HepG2 (cell line): ENCODE data around the gene PPP2R5D. TPM values are rescaled to one million over a fixed set of nuclear protein-coding genes. Genes with fewer than 3 reads are reported as not detected.
A peak's percentile ranks its signal among the peaks of the same experiment; 100 is the strongest.

ENCODE experiments used
- GABPA ChIP-seq, 2 experiments: IDR thresholded peaks; 2 replicates each; pipeline ENCODE4 v1.6.1; 2011 to 2016; ENCODE audit warnings: low read depth in 2 of 2, low read length in 1 of 2, missing biosample characterization in 1 of 2, missing genetic modification characterization in 1 of 2
- ISL2 ChIP-seq: sonication (generic); formaldehyde crosslinking; IDR thresholded peaks from 2 replicates; pipeline ENCODE4 v1.5.0; 2020; ENCODE audit warnings: missing genetic modification reagents
- NFYB ChIP-seq: sonication (generic); formaldehyde crosslinking; IDR thresholded peaks from 2 replicates; pipeline ENCODE4 v1.4.0; 2020; ENCODE audit warnings: missing genetic modification reagents
- ZBTB3 ChIP-seq: sonication (generic); formaldehyde crosslinking; IDR thresholded peaks from 2 replicates; pipeline ENCODE4 v1.4.0; 2020; ENCODE audit warnings: low read depth, mild to moderate bottlenecking, moderate library complexity, missing genetic modification reagents, borderline replicate concordance
- ZC3H4 ChIP-seq: sonication (generic); formaldehyde crosslinking; IDR thresholded peaks from 2 replicates; pipeline ENCODE4 v1.4.0; 2020; ENCODE audit warnings: missing genetic modification reagents, borderline replicate concordance
- ZNF292 ChIP-seq: sonication (generic); formaldehyde crosslinking; IDR thresholded peaks from 2 replicates; pipeline ENCODE4 v1.8.1; 2022; ENCODE audit warnings: mild to moderate bottlenecking, low read depth, missing genetic modification reagents, borderline replicate concordance
- ZNF30 ChIP-seq: sonication (generic); formaldehyde crosslinking; IDR thresholded peaks from 2 replicates; pipeline ENCODE4 v1.5.0; 2020; ENCODE audit warnings: mild to moderate bottlenecking, missing genetic modification reagents
- ZNF484 ChIP-seq: sonication (generic); formaldehyde crosslinking; IDR thresholded peaks from 2 replicates; pipeline ENCODE4 v1.5.1; 2020; ENCODE audit warnings: mild to moderate bottlenecking, low read depth, missing genetic modification reagents, borderline replicate concordance
- ZNF766 ChIP-seq: sonication (generic); formaldehyde crosslinking; IDR thresholded peaks from 2 replicates; pipeline ENCODE4 v1.5.0; 2020; ENCODE audit warnings: missing genetic modification reagents, borderline replicate concordance
- ZSCAN12 ChIP-seq: sonication (generic); formaldehyde crosslinking; IDR thresholded peaks from 2 replicates; pipeline ENCODE4 v1.9.0; 2021; ENCODE audit warnings: mild to moderate bottlenecking, missing genetic modification reagents
- polyA plus RNA-seq, 8 experiments: library from polyadenylated mRNA; depleted of rRNA in 3 of 8; stranded (reverse) in 7 of 8; unstranded in 1 of 8; fragments of >200 nt; fragmentation: Illumina TruSeq in 4 of 8; extraction: Trizol in 4 of 8; gene quantifications; 2 replicates each; pipeline versions ENCODE4 v1.2.1 to v1.2.3, GENCODE V29; 2011 to 2016; ENCODE audit warnings: low read depth in 4 of 8, missing spikeins in 1 of 8, mixed read lengths in 1 of 8; ENCODE audit not compliant: insufficient read depth in 1 of 8
- total RNA-seq, 5 experiments: library from RNA; depleted of rRNA; stranded (reverse); fragments of >200 nt; fragmentation: Illumina TruSeq; extraction: Trizol; gene quantifications; 2 replicates each; pipeline ENCODE4 v1.2.3, GENCODE V29; 2016; ENCODE audit warnings: low read depth in 1 of 5
- TF ChIP-seq, protein P1 (sequence below): sonication (generic); formaldehyde crosslinking; IDR thresholded peaks from 2 replicates; pipeline ENCODE4 v1.5.0; 2020; ENCODE audit warnings: mild to moderate bottlenecking, missing genetic modification reagents
- TF ChIP-seq, protein P2 (sequence below), 2 experiments: IDR thresholded peaks; 2 replicates each; pipeline ENCODE4 v1.6.1; 2011 to 2012; ENCODE audit warnings: low read length in 2 of 2, borderline replicate concordance in 1 of 2, low read depth in 1 of 2, mild to moderate bottlenecking in 1 of 2, moderate library complexity in 1 of 2
- TF ChIP-seq, protein P3 (sequence below): sonication (generic); formaldehyde crosslinking; IDR thresholded peaks from 2 replicates; pipeline ENCODE4 v1.4.0; 2020; ENCODE audit warnings: missing genetic modification reagents
- TF ChIP-seq, protein P4 (sequence below): sonication (generic); formaldehyde crosslinking; IDR thresholded peaks from 2 replicates; pipeline ENCODE4 v1.4.0; 2020; ENCODE audit warnings: missing genetic modification reagents, borderline replicate concordance

PPP2R5D gene
- total and polyA plus RNA-seq, 2 of the 13 experiments (the other 11 are each of a cell fraction or from before 2014, with no cell fraction given): 53.7 to 60.4 TPM

DNA sequence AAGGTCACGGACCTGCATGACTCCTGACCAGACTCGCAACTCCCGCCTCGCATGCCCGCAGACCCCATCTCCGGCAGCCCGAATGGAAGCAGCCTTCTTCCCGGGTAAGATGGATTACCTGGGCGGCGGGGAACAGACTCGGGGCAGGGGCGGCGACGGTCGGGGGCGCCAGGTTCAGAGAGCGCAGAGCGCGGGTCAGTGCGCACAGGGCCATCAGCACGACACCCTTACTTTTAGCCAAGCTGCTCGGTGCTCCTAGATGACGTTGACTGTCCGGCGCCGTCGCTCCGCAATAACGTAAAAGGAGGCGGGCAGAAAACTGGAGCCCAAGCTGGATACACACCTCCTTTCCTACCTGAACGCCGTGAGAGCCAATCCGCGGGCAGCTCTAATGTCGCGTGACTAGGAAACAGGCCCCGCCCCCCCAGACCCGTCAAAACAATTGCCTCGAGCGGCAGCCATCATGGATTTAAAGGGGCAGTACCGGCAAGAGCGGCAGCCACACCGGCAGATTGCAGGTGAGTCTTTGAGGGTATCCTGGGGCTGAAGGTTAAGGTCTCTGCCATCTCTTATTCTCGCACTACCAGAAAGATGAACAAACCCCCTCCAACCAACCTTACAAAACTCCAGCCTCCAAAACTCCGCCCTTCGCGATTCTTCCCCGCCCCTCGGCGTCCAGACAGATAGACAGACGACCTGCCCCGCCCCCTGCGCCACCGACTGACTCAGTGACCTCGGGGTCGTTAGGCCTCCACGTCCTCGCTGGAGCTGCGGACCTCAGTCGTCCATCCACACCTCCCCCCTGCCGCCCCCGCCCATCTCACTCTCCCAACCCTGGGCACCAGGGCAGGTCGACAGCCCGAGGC lies 75.0 kb downstream of the PPP2R5D start, which contains the start of the genes KLC4 and MRPL2 (continued):
- TF ChIP-seq, protein P1, sequence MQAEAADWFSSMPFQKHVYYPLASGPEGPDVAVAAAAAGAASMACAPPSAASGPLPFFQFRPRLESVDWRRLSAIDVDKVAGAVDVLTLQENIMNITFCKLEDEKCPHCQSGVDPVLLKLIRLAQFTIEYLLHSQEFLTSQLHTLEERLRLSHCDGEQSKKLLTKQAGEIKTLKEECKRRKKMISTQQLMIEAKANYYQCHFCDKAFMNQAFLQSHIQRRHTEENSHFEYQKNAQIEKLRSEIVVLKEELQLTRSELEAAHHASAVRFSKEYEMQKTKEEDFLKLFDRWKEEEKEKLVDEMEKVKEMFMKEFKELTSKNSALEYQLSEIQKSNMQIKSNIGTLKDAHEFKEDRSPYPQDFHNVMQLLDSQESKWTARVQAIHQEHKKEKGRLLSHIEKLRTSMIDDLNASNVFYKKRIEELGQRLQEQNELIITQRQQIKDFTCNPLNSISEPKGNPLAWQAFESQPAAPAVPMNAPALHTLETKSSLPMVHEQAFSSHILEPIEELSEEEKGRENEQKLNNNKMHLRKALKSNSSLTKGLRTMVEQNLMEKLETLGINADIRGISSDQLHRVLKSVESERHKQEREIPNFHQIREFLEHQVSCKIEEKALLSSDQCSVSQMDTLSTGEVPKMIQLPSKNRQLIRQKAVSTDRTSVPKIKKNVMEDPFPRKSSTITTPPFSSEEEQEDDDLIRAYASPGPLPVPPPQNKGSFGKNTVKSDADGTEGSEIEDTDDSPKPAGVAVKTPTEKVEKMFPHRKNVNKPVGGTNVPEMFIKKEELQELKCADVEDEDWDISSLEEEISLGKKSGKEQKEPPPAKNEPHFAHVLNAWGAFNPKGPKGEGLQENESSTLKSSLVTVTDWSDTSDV: peak; percentile 92
- TF ChIP-seq NFYB (CRISPR knock-in tag): peak; percentile 83
- TF ChIP-seq, protein P2, sequence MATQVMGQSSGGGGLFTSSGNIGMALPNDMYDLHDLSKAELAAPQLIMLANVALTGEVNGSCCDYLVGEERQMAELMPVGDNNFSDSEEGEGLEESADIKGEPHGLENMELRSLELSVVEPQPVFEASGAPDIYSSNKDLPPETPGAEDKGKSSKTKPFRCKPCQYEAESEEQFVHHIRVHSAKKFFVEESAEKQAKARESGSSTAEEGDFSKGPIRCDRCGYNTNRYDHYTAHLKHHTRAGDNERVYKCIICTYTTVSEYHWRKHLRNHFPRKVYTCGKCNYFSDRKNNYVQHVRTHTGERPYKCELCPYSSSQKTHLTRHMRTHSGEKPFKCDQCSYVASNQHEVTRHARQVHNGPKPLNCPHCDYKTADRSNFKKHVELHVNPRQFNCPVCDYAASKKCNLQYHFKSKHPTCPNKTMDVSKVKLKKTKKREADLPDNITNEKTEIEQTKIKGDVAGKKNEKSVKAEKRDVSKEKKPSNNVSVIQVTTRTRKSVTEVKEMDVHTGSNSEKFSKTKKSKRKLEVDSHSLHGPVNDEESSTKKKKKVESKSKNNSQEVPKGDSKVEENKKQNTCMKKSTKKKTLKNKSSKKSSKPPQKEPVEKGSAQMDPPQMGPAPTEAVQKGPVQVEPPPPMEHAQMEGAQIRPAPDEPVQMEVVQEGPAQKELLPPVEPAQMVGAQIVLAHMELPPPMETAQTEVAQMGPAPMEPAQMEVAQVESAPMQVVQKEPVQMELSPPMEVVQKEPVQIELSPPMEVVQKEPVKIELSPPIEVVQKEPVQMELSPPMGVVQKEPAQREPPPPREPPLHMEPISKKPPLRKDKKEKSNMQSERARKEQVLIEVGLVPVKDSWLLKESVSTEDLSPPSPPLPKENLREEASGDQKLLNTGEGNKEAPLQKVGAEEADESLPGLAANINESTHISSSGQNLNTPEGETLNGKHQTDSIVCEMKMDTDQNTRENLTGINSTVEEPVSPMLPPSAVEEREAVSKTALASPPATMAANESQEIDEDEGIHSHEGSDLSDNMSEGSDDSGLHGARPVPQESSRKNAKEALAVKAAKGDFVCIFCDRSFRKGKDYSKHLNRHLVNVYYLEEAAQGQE (IDR thresholded peaks at IDR 0.05; ENCODE audit: borderline replicate concordance in 1 of 2, low read depth in 1 of 2, low read length in 2 of 2): peak in 1 of 2 experiments; percentile 71; a peak in 1 of 4 replicates
- TF ChIP-seq ZBTB3 (CRISPR knock-in tag): 0 out of 2 replicates have a peak, but pooled peaks have one; percentile 19
- TF ChIP-seq, protein P3, sequence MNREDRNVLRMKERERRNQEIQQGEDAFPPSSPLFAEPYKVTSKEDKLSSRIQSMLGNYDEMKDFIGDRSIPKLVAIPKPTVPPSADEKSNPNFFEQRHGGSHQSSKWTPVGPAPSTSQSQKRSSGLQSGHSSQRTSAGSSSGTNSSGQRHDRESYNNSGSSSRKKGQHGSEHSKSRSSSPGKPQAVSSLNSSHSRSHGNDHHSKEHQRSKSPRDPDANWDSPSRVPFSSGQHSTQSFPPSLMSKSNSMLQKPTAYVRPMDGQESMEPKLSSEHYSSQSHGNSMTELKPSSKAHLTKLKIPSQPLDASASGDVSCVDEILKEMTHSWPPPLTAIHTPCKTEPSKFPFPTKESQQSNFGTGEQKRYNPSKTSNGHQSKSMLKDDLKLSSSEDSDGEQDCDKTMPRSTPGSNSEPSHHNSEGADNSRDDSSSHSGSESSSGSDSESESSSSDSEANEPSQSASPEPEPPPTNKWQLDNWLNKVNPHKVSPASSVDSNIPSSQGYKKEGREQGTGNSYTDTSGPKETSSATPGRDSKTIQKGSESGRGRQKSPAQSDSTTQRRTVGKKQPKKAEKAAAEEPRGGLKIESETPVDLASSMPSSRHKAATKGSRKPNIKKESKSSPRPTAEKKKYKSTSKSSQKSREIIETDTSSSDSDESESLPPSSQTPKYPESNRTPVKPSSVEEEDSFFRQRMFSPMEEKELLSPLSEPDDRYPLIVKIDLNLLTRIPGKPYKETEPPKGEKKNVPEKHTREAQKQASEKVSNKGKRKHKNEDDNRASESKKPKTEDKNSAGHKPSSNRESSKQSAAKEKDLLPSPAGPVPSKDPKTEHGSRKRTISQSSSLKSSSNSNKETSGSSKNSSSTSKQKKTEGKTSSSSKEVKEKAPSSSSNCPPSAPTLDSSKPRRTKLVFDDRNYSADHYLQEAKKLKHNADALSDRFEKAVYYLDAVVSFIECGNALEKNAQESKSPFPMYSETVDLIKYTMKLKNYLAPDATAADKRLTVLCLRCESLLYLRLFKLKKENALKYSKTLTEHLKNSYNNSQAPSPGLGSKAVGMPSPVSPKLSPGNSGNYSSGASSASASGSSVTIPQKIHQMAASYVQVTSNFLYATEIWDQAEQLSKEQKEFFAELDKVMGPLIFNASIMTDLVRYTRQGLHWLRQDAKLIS: no peak
- 0 out of 2 replicates have a peak, but pooled peaks have one; percentile 16 for TF ChIP-seq ZC3H4
- TF ChIP-seq ZNF484 (CRISPR knock-in tag): no peak
- TF ChIP-seq ZSCAN12: no peak
- no peak for TF ChIP-seq GABPA (IDR thresholded peaks at IDR 0.05; ENCODE audit: low read depth, low read length)
- peak; percentile 81 for TF ChIP-seq GABPA (CRISPR knock-in tag; IDR thresholded peaks at IDR 0.05; ENCODE audit: low read depth)
- TF ChIP-seq ISL2 (CRISPR knock-in tag): peak; percentile 48; the same call in 1 of the 2 replicates
- TF ChIP-seq ZNF30 (CRISPR knock-in tag): no peak
- TF ChIP-seq, protein P4, sequence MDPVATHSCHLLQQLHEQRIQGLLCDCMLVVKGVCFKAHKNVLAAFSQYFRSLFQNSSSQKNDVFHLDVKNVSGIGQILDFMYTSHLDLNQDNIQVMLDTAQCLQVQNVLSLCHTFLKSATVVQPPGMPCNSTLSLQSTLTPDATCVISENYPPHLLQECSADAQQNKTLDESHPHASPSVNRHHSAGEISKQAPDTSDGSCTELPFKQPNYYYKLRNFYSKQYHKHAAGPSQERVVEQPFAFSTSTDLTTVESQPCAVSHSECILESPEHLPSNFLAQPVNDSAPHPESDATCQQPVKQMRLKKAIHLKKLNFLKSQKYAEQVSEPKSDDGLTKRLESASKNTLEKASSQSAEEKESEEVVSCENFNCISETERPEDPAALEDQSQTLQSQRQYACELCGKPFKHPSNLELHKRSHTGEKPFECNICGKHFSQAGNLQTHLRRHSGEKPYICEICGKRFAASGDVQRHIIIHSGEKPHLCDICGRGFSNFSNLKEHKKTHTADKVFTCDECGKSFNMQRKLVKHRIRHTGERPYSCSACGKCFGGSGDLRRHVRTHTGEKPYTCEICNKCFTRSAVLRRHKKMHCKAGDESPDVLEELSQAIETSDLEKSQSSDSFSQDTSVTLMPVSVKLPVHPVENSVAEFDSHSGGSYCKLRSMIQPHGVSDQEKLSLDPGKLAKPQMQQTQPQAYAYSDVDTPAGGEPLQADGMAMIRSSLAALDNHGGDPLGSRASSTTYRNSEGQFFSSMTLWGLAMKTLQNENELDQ: no peak
- TF ChIP-seq ZNF766 (CRISPR knock-in tag): no peak
- TF ChIP-seq ZNF292 (CRISPR knock-in tag): 0 out of 2 replicates have a peak, but pooled peaks have one; percentile 26
